DMS114 treated with DMSO at 0.1 percent for 48 hours (cell line): Measurements from ENCODE around the gene HDC.

Experiments
- DNase-seq: peaks from one replicate; lab custom pipeline; 2025; ENCODE audit not compliant: unreplicated experiment; lab: John Stamatoyannopoulos, UW

The HDC gene

GRCh38 chr15:50228866-50229265 lies 36.7 kb downstream of the HDC start:
- no peak for DNase-seq

- no peak for DNase-seq
Measured at GRCh38 chr15:50227076-50227475, 38.5 kb downstream of the HDC start.

GRCh38 chr15:50225938-50226337 lies 39.6 kb downstream of the HDC start:
- no peak for DNase-seq

- DNase-seq = no peak
Measured at GRCh38 chr15:50225057-50225456, 40.5 kb downstream of the HDC start.

GRCh38 chr15:50224606-50225005 lies 40.9 kb downstream of the HDC start:
- DNase-seq = no peak

GRCh38 chr15:50222181-50222580 lies 43.3 kb downstream of the HDC start:
- DNase-seq = no peak

GRCh38 chr15:50219820-50220219 lies 45.7 kb downstream of the HDC start:
- no peak for DNase-seq

- DNase-seq = no peak
Measured at GRCh38 chr15:50218691-50219090, 46.8 kb downstream of the HDC start.

GRCh38 chr15:50218291-50218690 lies 47.2 kb downstream of the HDC start:
- no peak for DNase-seq

GRCh38 chr15:50210462-50211157 lies 54.9 kb downstream of the HDC start:
- DNase-seq = no peak

GRCh38 chr15:50209809-50210208 lies 55.7 kb downstream of the HDC start:
- no peak for DNase-seq

- DNase-seq = no peak
Measured at GRCh38 chr15:50206020-50206419, 59.5 kb downstream of the HDC start.

GRCh38 chr15:50202003-50202402 lies 63.5 kb downstream of the HDC start:
- DNase-seq = no peak

- no peak for DNase-seq
Measured at GRCh38 chr15:50192926-50193620, 72.5 kb downstream of the HDC start.

GRCh38 chr15:50192164-50192563 lies 73.4 kb downstream of the HDC start:
- no peak for DNase-seq
